K562 treated with DMSO at 1 percent for 12 hours (cell line): Measurements from ENCODE around the gene ATP5IF1. TPM values are rescaled to one million over a fixed set of nuclear protein-coding genes. Genes with fewer than 3 reads are reported as not detected.

Experiments
- total RNA-seq: library from RNA; unstranded; fragments of 300-600 nt; gene quantifications from 2 replicates; pipeline ENCODE4 v1.2.3, GENCODE V29; 2022; ENCODE audit not compliant: insufficient read depth

Gene ATP5IF1
- total RNA-seq = 779 and 844 TPM in 2 replicates

GRCh38 chr1:28235755-28236655 is at the start of gene ATP5IF1:
Gene ATP5IF1, plus strand, starts transcription at chr1:28236124. Its CDS starts 60 bp downstream, at chr1:28236184.

GRCh38 chr1:28232558-28233263 is 3.2 kb upstream of the ATP5IF1 start, which contains the start of gene DNAJC8:
Gene DNAJC8, minus strand, starts transcription at chr1:28233029. Its CDS starts 31 bp downstream, at chr1:28232998.

GRCh38 chr1:28259252-28259933 is 23.5 kb downstream of the ATP5IF1 start, which contains the start of gene SESN2:
Gene SESN2, plus strand, starts transcription at chr1:28259518. Its CDS starts 330 bp downstream, at chr1:28259848.

Other genes starting within 250 kb of the ATP5IF1 start
- gene EYA3, start 147.5 kb upstream of the ATP5IF1 start, total RNA-seq = 7.0 and 22.6 TPM in 2 replicates
- gene PTAFR, start 59.4 kb upstream of the ATP5IF1 start, total RNA-seq = 0.72 and 1.2 TPM in 2 replicates
- 198 and 218 TPM in 2 replicates for gene DNAJC8, start 3.1 kb upstream of the ATP5IF1 start, total RNA-seq
- gene SESN2, start 23.4 kb downstream of the ATP5IF1 start, total RNA-seq = 89.0 and 152 TPM in 2 replicates
- gene MED18, start 92.9 kb downstream of the ATP5IF1 start, total RNA-seq = 33.1 and 36.1 TPM in 2 replicates
- 16.7 and 35.0 TPM in 2 replicates for gene PHACTR4, start 133.6 kb downstream of the ATP5IF1 start, total RNA-seq